NCI-H82 treated with DMSO at 0.1 percent for 48 hours (cell line): Measurements from ENCODE around the gene POLN.
"Not testable (repeated sequence)": the region's sequence is repeated elsewhere in the genome, so short reads cannot be mapped to it uniquely, and the experiment has no call there.

Experiments used
- DNase-seq: peaks from one replicate; lab custom pipeline; 2025; ENCODE audit not compliant: unreplicated experiment; lab: John Stamatoyannopoulos, UW

Gene POLN

DNA sequence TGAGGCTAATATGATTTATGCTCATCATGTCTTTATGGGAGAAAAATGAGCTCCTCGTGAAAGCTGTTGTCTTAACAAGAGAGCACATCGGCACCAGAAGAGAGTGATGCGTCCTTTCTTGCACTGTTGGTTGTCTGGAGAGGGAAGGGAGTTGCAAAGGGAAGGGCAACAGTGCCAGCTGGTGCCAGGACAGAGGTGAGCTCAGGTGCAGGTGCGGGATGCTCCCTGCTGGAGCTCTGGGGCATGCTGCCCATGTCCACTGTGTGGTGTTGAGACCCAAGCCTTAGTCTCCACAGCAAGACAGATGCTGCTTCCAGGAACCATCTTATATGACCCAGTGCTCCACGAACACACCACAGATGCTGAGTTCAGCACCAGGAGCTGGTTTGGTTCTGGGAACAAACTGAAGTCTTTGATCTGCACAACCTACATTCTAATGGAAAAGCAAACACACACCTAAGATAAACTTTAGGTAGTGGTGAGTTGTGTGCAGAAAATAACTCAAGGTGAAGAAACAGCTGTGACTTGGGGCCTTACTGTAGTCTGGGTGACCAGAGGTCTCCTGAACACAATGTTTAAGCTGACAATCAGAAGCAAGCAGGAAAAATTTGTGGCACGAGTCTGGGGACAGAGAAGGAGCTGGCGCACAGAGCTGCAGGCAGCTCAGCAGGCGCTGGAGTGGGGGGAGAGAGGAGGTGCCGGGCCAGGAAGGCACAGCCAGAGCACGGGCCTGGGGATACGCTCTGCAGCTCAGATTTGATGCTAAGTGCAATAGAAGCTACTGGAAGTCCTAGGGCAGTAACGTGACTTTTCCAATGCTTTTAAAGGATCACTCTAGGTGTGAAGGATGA is 73.2 kb downstream of the POLN start:
- DNase-seq = no peak

DNA sequence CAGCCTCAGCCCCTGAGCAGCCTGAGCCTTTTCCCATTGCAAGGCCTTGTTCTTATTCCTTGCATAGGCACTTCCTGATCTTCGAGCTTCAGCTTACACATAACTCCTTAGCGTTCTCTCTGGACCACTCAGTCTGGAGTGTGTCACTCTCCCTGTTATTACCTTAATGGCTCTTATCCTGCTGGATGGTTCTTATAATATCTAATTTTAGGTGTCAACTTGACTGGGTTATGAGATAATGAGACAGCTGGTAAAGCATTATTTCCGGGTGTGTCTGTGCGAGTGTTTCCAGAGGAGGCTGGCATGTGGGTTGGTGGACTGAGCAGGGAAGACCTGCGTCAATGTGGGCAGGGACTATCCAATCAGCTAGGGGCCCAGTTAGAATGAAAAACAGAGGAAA is 75.7 kb downstream of the POLN start:
- DNase-seq = no peak

DNA sequence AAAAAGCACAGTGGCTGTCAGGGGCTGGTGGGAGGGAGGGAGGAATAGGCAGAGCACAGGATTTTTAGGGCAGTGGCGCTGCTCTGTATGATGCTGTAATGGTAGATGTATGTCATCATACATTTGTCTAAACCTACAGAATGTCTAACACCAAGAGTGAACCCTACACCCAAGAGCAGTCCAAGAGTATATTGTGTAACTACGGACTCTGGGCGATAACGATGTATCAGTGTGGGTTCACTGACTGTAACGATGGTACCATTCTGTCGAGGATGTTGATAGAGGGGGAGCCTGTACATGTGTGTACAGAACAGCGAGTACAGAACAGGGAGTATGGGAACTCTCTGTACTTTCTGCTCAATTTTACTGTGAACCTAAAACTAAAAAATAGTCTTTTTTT is 76.5 kb downstream of the POLN start:
- no peak for DNase-seq

DNA sequence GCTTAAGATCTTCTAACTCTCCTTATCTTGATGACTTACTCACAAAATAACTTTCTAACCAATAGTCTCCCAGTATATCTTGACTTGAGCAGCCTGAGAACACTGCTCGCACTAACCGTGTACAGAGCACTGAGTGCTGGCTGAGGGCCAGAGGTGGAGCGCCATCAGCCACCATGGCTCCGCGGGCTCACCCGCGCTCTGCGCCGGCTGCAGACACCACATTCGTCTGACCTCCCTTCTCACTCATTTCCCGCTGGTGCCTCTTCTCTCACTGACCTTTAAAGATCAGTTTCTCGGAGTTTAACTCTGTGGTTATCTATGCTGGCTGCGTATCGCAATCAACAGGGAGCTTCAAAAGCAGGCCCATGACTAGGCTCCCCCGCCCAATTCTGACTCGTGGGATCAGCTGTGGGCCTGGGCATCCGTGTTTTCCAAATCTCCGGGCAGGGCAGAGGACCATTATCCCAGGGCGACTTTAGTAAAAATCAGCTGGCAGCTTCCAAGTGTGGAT is 78.6 kb downstream of the POLN start:
- no peak for DNase-seq

DNA sequence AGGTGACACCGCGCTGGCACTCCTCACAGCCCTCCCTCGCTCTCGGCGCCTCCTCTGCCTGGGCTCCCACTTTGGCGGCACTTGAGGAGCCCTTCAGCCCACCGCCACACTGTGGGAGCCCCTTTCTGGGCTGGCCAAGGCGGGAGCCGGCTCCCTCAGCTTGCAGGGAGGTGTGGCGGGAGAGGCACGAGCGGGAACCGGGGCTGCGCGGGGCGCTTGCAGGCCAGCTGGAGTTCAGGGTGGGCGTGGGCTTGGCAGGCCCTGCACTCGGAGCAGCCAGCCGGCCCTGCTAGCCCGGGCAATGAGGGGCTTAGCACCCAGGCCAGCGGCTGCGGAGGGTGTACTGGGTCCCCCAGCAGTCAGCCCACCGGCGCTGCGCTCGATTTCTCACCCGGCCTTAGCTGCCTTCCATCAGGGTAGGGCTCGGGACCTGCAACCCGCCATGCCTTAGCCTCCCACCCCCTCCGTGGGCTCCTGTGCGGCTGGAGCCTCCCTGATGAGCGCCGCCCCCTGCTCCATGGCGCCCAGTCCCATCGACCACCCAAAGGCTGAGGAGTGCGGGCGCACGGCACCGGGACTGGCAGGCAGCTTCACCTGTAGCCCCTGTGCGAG is 80.7 kb downstream of the POLN start:
- DNase-seq = not testable (repeated sequence)

DNA sequence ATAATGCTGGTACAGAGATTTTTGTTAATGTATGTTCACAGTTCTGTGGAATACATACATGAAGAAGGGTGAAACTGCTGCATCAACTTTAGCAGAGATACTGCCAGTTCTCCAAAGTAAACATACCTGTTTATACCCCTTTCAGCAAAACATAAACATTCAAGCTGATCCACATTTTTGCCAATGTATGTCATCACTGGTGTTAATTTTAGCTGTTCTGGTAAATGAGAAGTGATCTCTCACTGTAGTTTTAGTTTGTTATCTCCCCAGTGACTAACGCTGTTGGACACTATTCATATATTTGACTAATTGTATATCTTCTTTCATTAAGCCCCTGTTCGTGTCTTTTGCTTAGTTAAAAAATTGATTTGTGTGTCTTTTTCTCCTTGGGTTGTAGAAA is 82.0 kb downstream of the POLN start:
- DNase-seq = no peak

DNA sequence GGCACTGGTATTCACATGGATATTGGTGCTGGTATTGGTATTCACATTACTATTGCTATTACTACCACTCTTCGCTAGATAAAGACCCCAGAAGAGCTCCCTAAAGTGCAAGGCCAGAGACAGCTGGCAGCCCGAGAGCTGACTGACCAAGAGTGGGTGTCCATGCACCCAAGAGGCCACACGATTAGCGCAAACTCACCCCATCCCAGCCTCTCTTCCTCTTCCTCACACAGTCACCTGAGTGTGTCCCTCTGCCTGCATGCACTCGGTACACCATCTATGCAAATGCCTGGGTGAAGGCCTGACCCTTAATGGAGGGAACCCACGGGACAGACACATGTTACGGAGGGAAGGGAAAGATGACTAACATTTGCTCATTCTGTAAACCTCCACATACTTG is 86.7 kb downstream of the POLN start:
- DNase-seq = no peak

DNA sequence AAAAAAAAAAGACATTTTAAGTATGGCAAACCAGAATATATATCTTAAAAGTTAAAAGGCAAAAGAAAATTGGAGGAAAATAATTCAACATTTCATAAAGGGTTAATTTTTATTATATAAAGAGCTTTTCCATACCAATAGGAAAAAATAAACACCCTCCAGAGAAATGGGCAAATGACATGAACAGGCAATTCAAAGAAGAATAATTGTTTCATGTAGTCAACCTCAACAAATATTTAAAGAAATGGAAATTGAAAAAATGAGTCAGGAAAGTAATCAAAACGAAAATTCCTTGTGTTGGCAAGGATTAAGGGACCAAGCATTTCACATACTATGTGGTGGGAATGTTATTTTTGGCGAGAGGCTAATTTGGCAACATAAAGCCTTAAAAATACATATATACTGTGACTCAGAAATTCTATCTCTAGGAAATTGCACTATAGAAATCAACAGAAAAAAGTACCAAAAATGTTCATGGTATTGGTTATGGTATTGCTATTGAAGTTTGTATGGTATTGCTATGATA is 87.6 kb downstream of the POLN start:
- DNase-seq = no peak

DNA sequence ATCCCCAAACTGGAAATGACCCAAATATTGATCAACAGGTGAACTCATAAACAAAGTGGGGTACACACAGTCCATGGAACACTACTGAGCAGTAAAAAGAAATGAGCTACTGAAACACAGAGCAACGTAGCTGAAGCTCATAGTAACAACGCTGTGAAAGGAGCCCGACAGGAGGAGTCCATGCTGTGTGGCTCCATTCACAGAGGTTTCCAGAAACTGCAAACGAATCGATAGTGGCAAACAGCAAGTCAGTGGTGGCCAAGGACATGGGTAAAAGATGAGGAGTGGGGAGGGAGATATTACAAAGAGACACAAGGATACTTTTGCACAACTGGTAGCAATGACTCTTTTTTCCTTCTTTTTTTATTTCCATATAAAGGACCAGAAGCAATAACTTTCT is 90.4 kb downstream of the POLN start:
- DNase-seq = no peak

DNA sequence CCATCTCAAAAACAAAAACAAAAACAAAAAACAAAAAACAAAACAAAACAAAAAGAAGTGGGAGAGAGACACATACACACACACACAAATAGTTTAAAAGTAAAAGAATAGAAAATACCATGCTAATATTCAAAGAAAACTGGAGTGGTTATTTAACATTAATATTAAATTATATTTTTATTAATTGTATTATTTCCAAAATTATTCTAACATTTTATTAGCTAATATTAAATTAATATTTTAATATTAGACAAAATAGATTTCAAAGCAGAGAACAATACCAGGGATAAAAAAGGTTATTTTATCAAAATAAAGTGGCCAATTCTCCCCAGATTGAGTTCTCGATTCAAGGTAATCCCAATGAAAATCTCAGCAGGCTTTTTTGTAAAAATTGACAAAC is 91.8 kb downstream of the POLN start:
- no peak for DNase-seq

DNA sequence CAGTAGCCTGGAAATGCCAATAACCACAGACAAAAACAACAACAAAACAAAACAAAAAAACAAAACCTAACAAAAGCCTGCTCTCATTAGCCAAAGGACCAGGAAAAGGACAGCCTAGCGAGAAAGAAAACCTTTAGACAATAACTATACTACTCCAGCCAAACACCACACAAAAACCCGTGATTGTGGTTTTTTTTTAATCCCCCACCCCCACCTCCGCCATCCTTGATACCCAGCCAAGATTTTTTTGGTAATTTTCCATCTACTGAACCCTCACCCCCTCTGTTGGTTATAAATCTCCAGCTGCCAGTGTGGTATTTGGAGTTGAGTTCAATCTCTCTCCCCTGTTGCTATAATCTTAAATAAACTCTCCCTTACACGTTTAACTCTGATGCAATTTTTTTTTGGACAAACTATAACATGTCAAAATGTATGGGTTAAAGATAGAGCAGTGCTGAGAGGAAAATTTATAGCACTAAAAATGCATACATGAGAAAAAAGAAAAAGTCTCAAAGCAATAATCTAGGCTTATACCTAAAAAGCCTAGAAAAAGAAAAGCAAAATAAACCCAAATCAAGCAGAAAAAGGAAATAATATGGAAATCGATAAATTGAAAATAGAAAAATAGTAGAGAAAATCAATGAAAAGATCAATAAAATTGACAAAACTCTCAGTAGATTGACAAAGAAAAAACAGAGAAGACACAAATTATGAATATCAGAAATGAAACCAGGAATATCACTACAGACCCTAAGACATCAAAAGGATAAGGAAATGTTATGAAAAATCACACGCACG is 99.1 kb downstream of the POLN start:
- no peak for DNase-seq

DNA sequence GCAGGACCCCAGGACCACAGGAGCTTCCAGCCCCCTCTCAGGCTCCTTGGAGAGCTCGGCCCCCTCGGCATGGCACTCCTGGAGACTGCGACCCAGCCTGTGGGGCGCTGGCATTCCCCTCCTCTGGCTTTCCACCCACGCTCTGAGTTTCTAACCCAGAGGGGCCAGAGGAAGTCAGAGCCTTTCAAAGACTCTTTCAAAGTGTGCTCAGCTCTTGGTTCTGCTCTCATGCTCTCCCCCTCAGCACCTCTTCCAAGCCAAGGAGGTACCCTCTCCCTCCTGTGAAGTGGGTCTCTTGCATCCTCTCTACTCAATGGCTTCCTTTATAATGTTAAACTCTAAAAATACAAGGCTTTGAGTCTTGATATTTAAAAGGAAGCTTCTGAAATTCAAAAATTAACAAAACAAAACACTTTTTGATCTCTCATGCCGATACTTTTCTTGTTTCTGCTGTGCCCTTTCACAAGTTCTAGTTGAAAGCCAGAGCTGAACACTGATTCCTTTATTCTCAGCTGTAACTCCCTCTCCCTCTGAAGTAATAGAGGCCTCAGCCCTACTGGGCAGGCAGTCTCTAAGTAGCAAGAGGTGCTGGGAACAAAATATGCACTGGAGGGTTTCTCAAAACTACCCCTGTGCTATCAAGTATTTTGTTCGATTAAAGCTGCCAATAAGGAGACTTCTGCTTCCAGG is 100.0 kb downstream of the POLN start:
- DNase-seq = no peak

DNA sequence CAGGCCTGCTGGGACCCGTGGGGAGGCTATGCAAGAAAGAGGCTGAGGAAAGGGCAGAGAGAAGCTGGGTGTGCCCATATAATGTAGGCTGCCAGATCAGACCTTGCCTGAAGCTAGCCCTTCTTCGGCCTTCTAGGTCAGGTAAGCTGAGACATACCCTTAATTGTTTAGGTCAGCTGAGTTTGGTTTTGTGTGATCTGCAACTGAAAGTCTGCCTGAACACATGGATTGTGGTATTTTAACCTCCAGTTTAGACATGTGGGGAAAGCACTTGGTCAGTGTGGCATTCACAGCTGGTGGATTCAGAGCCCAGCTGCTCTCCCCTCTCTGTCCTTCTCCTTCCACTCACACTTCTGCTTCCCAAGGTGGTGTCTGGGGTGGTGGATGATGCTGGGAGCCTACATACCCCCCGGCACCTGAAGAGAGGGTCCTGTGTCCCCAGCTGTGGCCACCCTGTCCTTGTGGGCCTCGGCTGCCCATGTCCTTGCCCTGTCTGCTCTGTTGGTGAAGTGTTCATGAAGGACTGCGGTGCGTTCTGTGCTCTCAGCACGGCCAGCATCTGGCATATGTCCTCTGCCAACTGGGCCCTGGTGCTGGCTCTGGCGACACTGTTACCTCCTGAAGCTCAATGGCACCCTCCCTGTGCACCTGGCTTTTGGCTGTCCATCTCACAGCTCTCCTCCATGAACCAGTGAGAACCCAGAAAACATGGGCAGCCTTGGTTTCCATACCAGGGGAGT is 100.7 kb downstream of the POLN start:
- no peak for DNase-seq

DNA sequence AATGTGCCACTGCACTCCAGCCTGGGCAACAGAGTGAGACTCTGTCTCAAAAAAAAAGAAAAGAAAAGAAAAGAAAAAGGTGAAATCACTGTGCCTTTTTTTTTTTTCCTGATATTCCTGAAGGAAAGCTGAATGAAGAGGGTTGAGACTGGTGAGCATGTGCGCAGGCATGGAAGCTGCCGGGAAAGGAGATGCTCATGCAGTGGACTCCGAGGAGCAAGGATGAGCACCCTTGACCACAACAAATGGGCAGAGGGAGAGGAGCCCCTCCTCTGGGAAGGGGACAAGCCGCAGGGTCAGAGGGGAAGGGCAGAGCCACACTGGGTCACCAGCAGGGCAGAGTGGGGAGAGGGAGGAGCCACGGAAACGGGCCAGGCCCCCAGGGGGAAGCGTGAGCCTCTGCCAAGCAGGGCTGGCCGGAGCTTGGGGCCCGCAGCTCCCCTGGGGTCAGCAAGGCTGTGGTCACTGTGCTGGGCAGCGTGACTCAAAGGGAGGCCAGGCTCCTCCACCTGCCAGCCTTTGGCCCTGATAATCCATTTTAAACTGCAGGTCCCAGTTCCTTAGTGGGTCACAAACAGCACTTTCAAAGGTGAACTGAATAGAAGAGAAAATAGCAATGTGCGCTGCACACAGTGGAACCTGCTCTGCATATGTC is 102.9 kb downstream of the POLN start:
- no peak for DNase-seq

DNA sequence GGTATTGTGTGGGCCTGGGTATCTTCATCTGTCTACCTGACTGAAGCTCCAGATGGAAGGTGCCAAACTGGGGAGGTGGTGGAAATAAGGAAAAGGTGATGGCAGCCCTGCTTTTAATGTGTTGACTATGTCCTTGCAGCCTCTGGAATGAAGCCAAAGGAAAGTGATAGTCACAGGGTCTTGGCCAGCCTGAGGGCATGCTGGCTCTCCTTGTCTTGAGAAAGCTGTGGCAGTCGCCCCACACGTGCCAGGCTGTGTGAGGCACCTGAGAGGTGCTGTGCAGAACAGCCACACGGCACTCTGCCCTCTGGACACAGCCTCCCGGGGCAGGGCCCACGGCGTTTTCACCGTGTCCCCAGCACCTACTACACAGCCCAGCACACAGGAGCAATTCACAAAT is 105.2 kb downstream of the POLN start:
- DNase-seq = no peak

DNA sequence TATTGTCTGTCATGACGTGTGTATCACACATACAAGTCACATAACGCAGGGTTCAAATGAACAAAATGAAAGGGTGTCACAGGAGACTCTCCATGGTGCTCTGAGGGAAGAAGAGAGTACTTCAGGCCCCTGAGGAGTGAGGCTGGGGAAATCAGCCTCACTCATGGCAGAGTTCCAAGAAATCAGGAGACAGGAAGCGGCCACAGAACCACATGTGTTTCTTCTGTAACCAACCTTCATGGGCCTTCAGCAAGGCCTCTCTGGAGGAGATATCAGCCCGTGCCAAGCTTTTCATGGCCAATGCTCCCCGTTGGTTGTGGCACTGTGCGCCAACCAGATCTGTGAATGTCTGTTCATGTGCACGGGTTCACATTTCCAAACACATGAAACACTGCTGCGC is 106.8 kb downstream of the POLN start:
- no peak for DNase-seq

DNA sequence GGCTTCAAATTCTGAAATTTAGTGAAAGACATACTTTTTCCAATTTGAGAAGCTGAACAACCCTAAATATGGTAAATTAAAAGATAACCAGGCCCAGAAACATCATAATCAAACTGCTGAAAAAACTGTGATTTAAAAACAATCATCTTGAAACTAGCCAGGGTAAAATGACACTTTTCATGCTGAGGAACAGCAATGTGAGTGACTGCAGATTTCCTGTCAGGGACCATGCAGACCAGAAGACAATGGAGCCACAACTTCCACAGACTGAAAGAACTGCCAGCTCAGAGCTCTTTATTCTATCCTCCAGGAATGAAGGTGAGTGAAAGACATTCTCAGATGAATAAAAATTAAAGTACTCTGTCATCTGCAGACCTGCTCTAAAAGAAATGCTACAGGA is 109.5 kb downstream of the POLN start:
- DNase-seq = no peak

DNA sequence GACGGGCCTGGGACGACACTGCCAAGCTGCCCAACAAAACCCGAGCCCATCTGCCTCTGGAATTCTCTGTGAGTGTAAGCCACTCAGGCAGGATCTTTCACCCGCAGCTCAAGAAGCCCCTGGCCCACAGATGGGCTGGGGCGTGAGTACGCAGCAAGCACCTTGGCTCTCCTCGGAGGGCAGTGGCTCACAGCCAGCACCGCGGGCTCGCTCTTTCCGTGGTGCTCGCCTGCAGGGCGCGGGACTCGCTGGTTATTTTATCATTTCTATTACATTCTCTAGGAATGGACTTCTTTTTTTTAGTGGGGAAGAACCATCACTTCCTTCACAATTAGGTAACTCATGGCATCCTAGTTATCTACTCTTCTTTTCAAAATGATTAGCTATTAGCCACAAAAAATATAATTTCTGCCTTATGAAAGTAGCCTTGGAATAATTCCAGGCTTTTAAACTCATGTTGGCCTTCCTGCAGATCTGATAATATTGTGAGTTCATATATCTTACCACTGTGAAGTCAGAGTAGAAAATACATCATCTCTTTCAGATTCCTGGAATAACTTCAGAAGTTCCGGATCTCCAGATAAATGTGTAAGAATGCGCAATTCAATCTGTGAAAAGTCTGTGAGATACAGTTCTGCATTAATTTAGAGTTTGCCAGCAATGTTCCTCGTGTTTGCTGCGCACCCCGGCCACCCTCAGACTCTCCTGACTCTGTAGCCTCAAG is 114.2 kb downstream of the POLN start:
- DNase-seq = no peak
